Measurements from ENCODE around the gene CYP2E1. TPM values are rescaled to one million over a fixed set of nuclear protein-coding genes. Genes with fewer than 3 reads are reported as not detected.
A peak's percentile ranks its signal among the peaks of the same experiment; 100 is the strongest.

CYP2E1 gene
- total and polyA plus RNA-seq, 2 donors (not counting 1 experiment from before 2014, with no cell fraction given): 0.50 to 0.90 TPM

DNA sequence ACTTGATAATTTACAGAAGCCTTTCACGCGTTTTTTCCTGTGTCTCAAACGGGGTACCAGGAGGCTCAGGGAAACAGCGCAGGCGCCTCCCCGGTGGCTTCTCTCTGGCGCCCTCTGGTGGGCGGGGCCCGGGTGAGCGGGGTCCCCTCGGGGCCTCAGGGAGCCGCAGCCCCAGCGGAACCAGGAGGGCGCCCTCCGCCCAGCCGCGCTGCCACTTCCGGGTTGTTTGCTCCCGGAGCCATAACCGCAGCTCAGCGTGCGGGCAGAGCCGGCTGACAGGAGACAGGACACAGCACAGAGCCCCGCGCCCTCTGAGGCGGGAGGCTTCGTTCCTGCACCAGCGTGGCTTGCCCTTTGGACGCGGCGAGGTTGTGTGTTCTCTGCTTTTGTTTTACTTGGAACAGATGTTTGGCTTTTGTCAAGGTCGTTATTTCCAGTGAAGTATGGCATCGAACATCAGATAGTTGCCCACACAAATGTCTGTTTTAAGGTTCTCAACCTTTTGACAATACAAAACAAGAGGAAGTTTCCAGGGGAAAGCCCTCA, 6.9 kb upstream of the CYP2E1 start:
- no peak overlapping the region for H3K27ac ChIP-seq (ENCODE audit: insufficient read depth, low read length)
- TF ChIP-seq CTCF (conservative IDR thresholded peaks at IDR 0.05 in 1 of 2, IDR thresholded peaks at IDR 0.05 in 1 of 2; ENCODE audit: low read depth in 1 of 2, low read length in 2 of 2) (peak; percentile 47 to 66), EZH2 (IDR thresholded peaks at IDR 0.05; ENCODE audit: low read length, missing control alignments) (no peak)
- no peaks in the 10 kb centered on the region for H3K36me3 ChIP-seq (ENCODE audit: control insufficient read depth, insufficient read depth, low read length)
- peak overlapping the region; percentile 67 for H3K4me2 ChIP-seq (ENCODE audit: extremely low read depth, insufficient read depth, low read length)
- H3K9ac ChIP-seq (ENCODE audit: insufficient read depth, low read length): peak overlapping the region; percentile 20
- peak overlapping the region; percentile 17 to 58 (median 37) for H3K4me3 ChIP-seq (replicated peaks in 1 of 4; ENCODE audit: control extremely low read depth in 1 of 4, insufficient read depth in 1 of 4, low read depth in 3 of 4, low read length in 4 of 4)
- no peaks in the 10 kb centered on the region for H3K79me2 ChIP-seq (ENCODE audit: control insufficient read depth, insufficient read depth, low read length)
- H3K9me3 ChIP-seq (ENCODE audit: control insufficient read depth, insufficient read depth, low read depth, low read length): no peaks in the 10 kb centered on the region
- H4K20me1 ChIP-seq (ENCODE audit: control insufficient read depth, extremely low read depth, insufficient read depth, low read length): no peaks in the 10 kb centered on the region
- no peaks in the 10 kb centered on the region for H3K4me1 ChIP-seq (ENCODE audit: control insufficient read depth, extremely low read depth, insufficient read depth, low read length)
- no peaks in the 10 kb centered on the region for H3K27me3 ChIP-seq (ENCODE audit: control insufficient read depth, insufficient read depth, low read length)
- DNase-seq (ENCODE audit: low read depth in 2 of 2): peak; percentile 27 to 33
- H2AFZ ChIP-seq (ENCODE audit: low read length): peak overlapping the region; percentile 79

- Histone ChIP-seq H3K4me2 (ENCODE audit: extremely low read depth, insufficient read depth, low read length) (no peak overlapping the region), H3K36me3 (ENCODE audit: control insufficient read depth, insufficient read depth, low read length) (no peaks in the 10 kb centered on the region), H3K27me3 (ENCODE audit: control insufficient read depth, insufficient read depth, low read length) (peaks cover 17% of the 10 kb centered on the region), H3K79me2 (ENCODE audit: control insufficient read depth, insufficient read depth, low read length) (no peaks in the 10 kb centered on the region), H2AFZ (ENCODE audit: low read length) (no peak overlapping the region), H3K27ac (ENCODE audit: insufficient read depth, low read length) (no peak overlapping the region), H3K4me3 (replicated peaks in 1 of 4; ENCODE audit: control extremely low read depth in 1 of 4, insufficient read depth in 1 of 4, low read depth in 3 of 4, low read length in 4 of 4) (no peak overlapping the region), H3K9me3 (ENCODE audit: control insufficient read depth, insufficient read depth, low read depth, low read length) (no peaks in the 10 kb centered on the region), H3K9ac (ENCODE audit: insufficient read depth, low read length) (no peak overlapping the region), H3K4me1 (ENCODE audit: control insufficient read depth, extremely low read depth, insufficient read depth, low read length) (no peaks in the 10 kb centered on the region), H4K20me1 (ENCODE audit: control insufficient read depth, extremely low read depth, insufficient read depth, low read length) (no peaks in the 10 kb centered on the region)
- TF ChIP-seq EZH2 (IDR thresholded peaks at IDR 0.05; ENCODE audit: low read length, missing control alignments): no peak
- no peak for TF ChIP-seq CTCF (conservative IDR thresholded peaks at IDR 0.05 in 1 of 2, IDR thresholded peaks at IDR 0.05 in 1 of 2; ENCODE audit: low read depth in 1 of 2, low read length in 2 of 2)
- DNase-seq (ENCODE audit: low read depth in 2 of 2): no peak
These were observed 3.4 kb upstream of the CYP2E1 start for GRCh38 chr10:133523631-133524203.

DNA sequence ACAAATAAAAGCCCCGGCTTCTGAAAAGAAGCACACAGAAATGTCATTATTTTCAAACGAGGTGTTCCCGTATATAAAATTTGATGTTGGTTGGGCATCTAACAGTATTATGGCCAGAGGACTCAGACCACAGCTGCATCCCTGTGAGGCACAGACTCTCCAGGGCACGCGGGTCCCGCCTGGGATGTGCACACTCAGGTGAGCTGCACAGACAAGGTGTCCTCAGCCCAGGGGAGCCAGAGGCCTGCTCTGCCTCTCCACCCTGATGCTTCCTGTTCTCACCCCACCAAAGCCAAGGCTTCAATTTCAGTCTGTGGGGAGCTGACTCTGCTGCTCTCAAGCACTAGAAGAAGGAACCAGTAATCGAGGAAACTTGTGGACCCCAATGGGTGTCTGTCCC, 1.7 kb upstream of the CYP2E1 start:
- Histone ChIP-seq H3K9ac (ENCODE audit: insufficient read depth, low read length) (no peak overlapping the region), H3K27me3 (ENCODE audit: control insufficient read depth, insufficient read depth, low read length) (peaks cover 25% of the 10 kb centered on the region), H3K27ac (ENCODE audit: insufficient read depth, low read length) (no peak overlapping the region), H2AFZ (ENCODE audit: low read length) (no peak overlapping the region), H3K36me3 (ENCODE audit: control insufficient read depth, insufficient read depth, low read length) (no peaks in the 10 kb centered on the region), H3K4me1 (ENCODE audit: control insufficient read depth, extremely low read depth, insufficient read depth, low read length) (no peaks in the 10 kb centered on the region), H3K9me3 (ENCODE audit: control insufficient read depth, insufficient read depth, low read depth, low read length) (no peaks in the 10 kb centered on the region), H3K4me2 (ENCODE audit: extremely low read depth, insufficient read depth, low read length) (no peak overlapping the region), H3K4me3 (replicated peaks in 1 of 4; ENCODE audit: control extremely low read depth in 1 of 4, insufficient read depth in 1 of 4, low read depth in 3 of 4, low read length in 4 of 4) (no peak overlapping the region), H3K79me2 (ENCODE audit: control insufficient read depth, insufficient read depth, low read length) (no peaks in the 10 kb centered on the region), H4K20me1 (ENCODE audit: control insufficient read depth, extremely low read depth, insufficient read depth, low read length) (no peaks in the 10 kb centered on the region)
- DNase-seq (ENCODE audit: low read depth in 2 of 2): no peak
- TF ChIP-seq EZH2 (IDR thresholded peaks at IDR 0.05; ENCODE audit: low read length, missing control alignments): no peak
- TF ChIP-seq CTCF (conservative IDR thresholded peaks at IDR 0.05 in 1 of 2, IDR thresholded peaks at IDR 0.05 in 1 of 2; ENCODE audit: low read depth in 1 of 2, low read length in 2 of 2): no peak

All from fibroblast of lung (primary cell).